Astrocyte (in vitro differentiated cells and primary cell): ENCODE measurements around the gene TSPAN19. TPM values are rescaled to one million over a fixed set of nuclear protein-coding genes. Genes with fewer than 3 reads are reported as not detected.

Experiments
- DNase-seq: peaks from one replicate; pipeline ENCODE4 v3.0.0-alpha.2; 2010; ENCODE audit warnings: low read depth
- FAIRE-seq: peaks from 2 replicates; lab custom pipeline; 2011; peaks lifted over from hg19 to GRCh38; lab: Jason Lieb, UNC
- H2AFZ ChIP-seq: 2 replicates; pipeline ENCODE4 v1.6.0; 2012; ENCODE audit warnings: low read depth, low read length, inconsistent platforms
- H3K27ac ChIP-seq: 2 replicates; pipeline ENCODE4 v1.5.1; 2011; ENCODE audit warnings: low read depth, low read length, inconsistent platforms
- H3K27me3 ChIP-seq: 2 replicates; pipeline ENCODE4 v1.6.0; 2011; ENCODE audit warnings: low read length, inconsistent platforms; ENCODE audit not compliant: insufficient read depth
- H3K36me3 ChIP-seq: 2 replicates; pipeline ENCODE4 v1.5.1; 2011; ENCODE audit warnings: low read length, inconsistent platforms; ENCODE audit not compliant: insufficient read depth
- H3K4me1 ChIP-seq: 2 replicates; pipeline ENCODE4 v1.5.1; 2011; ENCODE audit warnings: low read length, inconsistent platforms; ENCODE audit not compliant: insufficient read depth
- H3K4me2 ChIP-seq: 2 replicates; pipeline ENCODE4 v1.6.0; 2012; ENCODE audit warnings: low read length, inconsistent platforms
- H3K4me3 ChIP-seq: 2 replicates; pipeline ENCODE4 v1.5.1; 2011; ENCODE audit warnings: low read depth, mild to moderate bottlenecking, low read length, inconsistent platforms; ENCODE audit not compliant: insufficient read depth
- H3K79me2 ChIP-seq: 2 replicates; pipeline ENCODE4 v1.6.0; 2012; ENCODE audit warnings: mild to moderate bottlenecking, low read length, inconsistent platforms; ENCODE audit not compliant: insufficient read depth
- H3K9ac ChIP-seq: 2 replicates; pipeline ENCODE4 v1.6.0; 2012; ENCODE audit warnings: mild to moderate bottlenecking, low read length, inconsistent platforms
- H3K9me3 ChIP-seq: 2 replicates; pipeline ENCODE4 v1.5.1; 2012; ENCODE audit warnings: low read depth, mild to moderate bottlenecking, low read length, inconsistent platforms; ENCODE audit not compliant: insufficient read depth
- H4K20me1 ChIP-seq: 2 replicates; pipeline ENCODE4 v1.6.0; 2012; ENCODE audit warnings: low read length, inconsistent platforms; ENCODE audit not compliant: insufficient read depth
- H3K27ac Mint-ChIP-seq: one replicate; pipeline ENCODE4 v1.8.0; 2021; ENCODE audit warnings: mild to moderate bottlenecking, mixed read lengths; ENCODE audit not compliant: unreplicated experiment
- H3K27me3 Mint-ChIP-seq: one replicate; pipeline ENCODE4 v1.8.0; 2021; ENCODE audit warnings: low read depth, mixed read lengths; ENCODE audit not compliant: unreplicated experiment
- H3K36me3 Mint-ChIP-seq: one replicate; pipeline ENCODE4 v1.8.0; 2021; ENCODE audit warnings: low read depth, mixed read lengths; ENCODE audit not compliant: unreplicated experiment
- H3K4me1 Mint-ChIP-seq: one replicate; pipeline ENCODE4 v1.8.0; 2021; ENCODE audit warnings: low read depth, mixed read lengths; ENCODE audit not compliant: unreplicated experiment
- H3K4me3 Mint-ChIP-seq: one replicate; pipeline ENCODE4 v1.8.0; 2021; ENCODE audit warnings: mild to moderate bottlenecking, moderate library complexity, mixed read lengths; ENCODE audit not compliant: unreplicated experiment
- H3K9me3 Mint-ChIP-seq: one replicate; pipeline ENCODE4 v1.8.0; 2021; ENCODE audit warnings: mild to moderate bottlenecking, mixed read lengths; ENCODE audit not compliant: unreplicated experiment
- CTCF ChIP-seq: IDR thresholded peaks from 2 replicates; pipeline ENCODE4 v1.5.1; 2011; ENCODE audit warnings: low read depth, mild to moderate bottlenecking, inconsistent platforms, low read length, moderate library complexity; ENCODE audit not compliant: insufficient read depth
- EZH2 ChIP-seq: IDR thresholded peaks from 2 replicates; pipeline ENCODE4 v1.6.1; 2012; ENCODE audit warnings: mild to moderate bottlenecking, low read length, inconsistent platforms; ENCODE audit not compliant: insufficient read depth
- total RNA-seq: library from RNA; stranded (reverse); gene quantifications from 2 replicates; pipeline ENCODE4 v1.2.1, GENCODE V29; 2021

The TSPAN19 gene
- total RNA-seq, 1 donor from 2014 or later: not detected

- TF ChIP-seq CTCF: no peak
- TF ChIP-seq EZH2: no peak
- Mint-ChIP-seq H3K27ac (no peak overlapping the region), H3K4me1 (no peaks in the 10 kb centered on the region), H3K4me3 (no peak overlapping the region), H3K27me3 (no peaks in the 10 kb centered on the region), H3K36me3 (no peaks in the 10 kb centered on the region), H3K9me3 (peaks cover 1% of the 10 kb centered on the region)
- Histone ChIP-seq H3K9ac (no peak overlapping the region), H3K9me3 (no peaks in the 10 kb centered on the region), H3K27me3 (no peaks in the 10 kb centered on the region), H3K36me3 (no peaks in the 10 kb centered on the region), H3K4me2 (no peak overlapping the region), H3K27ac (no peak overlapping the region), H3K4me1 (no peaks in the 10 kb centered on the region), H3K4me3 (no peak overlapping the region), H4K20me1 (no peaks in the 10 kb centered on the region), H3K79me2 (no peaks in the 10 kb centered on the region), H2AFZ (no peak overlapping the region)
- FAIRE-seq (no peak), DNase-seq (no peak)
These were observed 31.9 kb downstream of the TSPAN19 start for GRCh38 chr12:85004204-85004603.

- no peak overlapping the region for H3K4me2 ChIP-seq
- FAIRE-seq: no peak
- no peaks in the 10 kb centered on the region for H3K4me1 Mint-ChIP-seq
These were observed 33.2 kb downstream of the TSPAN19 start for GRCh38 chr12:85002778-85003296.

More at GRCh38 chr12:85002778-85003296, 33.2 kb downstream of the TSPAN19 start:
- Mint-ChIP-seq H3K36me3 (no peaks in the 10 kb centered on the region), H3K27me3 (no peaks in the 10 kb centered on the region), H3K27ac (no peak overlapping the region), H3K4me3 (no peak overlapping the region), H3K9me3 (peaks cover 1% of the 10 kb centered on the region)
- no peak overlapping the region for H3K27ac ChIP-seq
- H3K36me3 ChIP-seq: no peaks in the 10 kb centered on the region
- H3K4me1 ChIP-seq: no peaks in the 10 kb centered on the region
- H3K9ac ChIP-seq: no peak overlapping the region
- no peaks in the 10 kb centered on the region for H3K9me3 ChIP-seq
- H3K4me3 ChIP-seq: no peak overlapping the region
- H2AFZ ChIP-seq: no peak overlapping the region
- H3K79me2 ChIP-seq: no peaks in the 10 kb centered on the region
- H3K27me3 ChIP-seq: no peaks in the 10 kb centered on the region
- H4K20me1 ChIP-seq: no peaks in the 10 kb centered on the region
- TF ChIP-seq CTCF: no peak
- TF ChIP-seq EZH2: no peak
- no peak for DNase-seq
